Skin of body (tissue), 2 donors: ENCODE data around the gene CYP4F12. TPM values are rescaled to one million over a fixed set of nuclear protein-coding genes. Genes with fewer than 3 reads are reported as not detected.

Experiments used
- DNase-seq: peaks from one replicate; lab custom pipeline; 2025; lab: John Stamatoyannopoulos, UW
- total RNA-seq: library from RNA; depleted of rRNA; stranded (reverse); fragments of >200 nt; gene quantifications from one replicate; pipeline ENCODE4 v1.2.3, GENCODE V29; 2014

The CYP4F12 gene
- 8.1 TPM for total RNA-seq

- DNase-seq: peak; percentile 69
These were observed at the start of gene CYP4F12 for GRCh38 chr19:15672580-15673175. Gene CYP4F12, plus strand, starts transcription at chr19:15673087. Its CDS starts 443 bp downstream, at chr19:15673530.

GRCh38 chr19:15623711-15624318, 49.1 kb upstream of the CYP4F12 start:
- DNase-seq: no peak

- DNase-seq: no peak
These were observed 44.5 kb upstream of the CYP4F12 start for GRCh38 chr19:15628236-15629002.

- peak; percentile 3 for DNase-seq
These were observed 43.6 kb upstream of the CYP4F12 start for GRCh38 chr19:15629003-15629880.

- DNase-seq: no peak
These were observed 41.1 kb upstream of the CYP4F12 start for GRCh38 chr19:15631817-15632216.

- no peak for DNase-seq
These were observed 39.6 kb upstream of the CYP4F12 start for GRCh38 chr19:15633082-15633835.

- DNase-seq: no peak
These were observed 38.8 kb upstream of the CYP4F12 start for GRCh38 chr19:15634105-15634504.

- DNase-seq: no peak
These were observed 37.7 kb upstream of the CYP4F12 start for GRCh38 chr19:15635016-15635805.

- DNase-seq: no peak
These were observed 36.9 kb upstream of the CYP4F12 start for GRCh38 chr19:15636026-15636425.

- no peak for DNase-seq
These were observed 33.3 kb upstream of the CYP4F12 start for GRCh38 chr19:15639596-15639995.

- DNase-seq: no peak
These were observed 32.5 kb upstream of the CYP4F12 start, which contains the start of gene CYP4F3 for GRCh38 chr19:15640294-15640903. Gene CYP4F3, plus strand, starts transcription at chr19:15640897. Its CDS starts 519 bp downstream, at chr19:15641416.

- DNase-seq: no peak
These were observed 31.8 kb upstream of the CYP4F12 start for GRCh38 chr19:15640904-15641597.

GRCh38 chr19:15641901-15642491, 30.9 kb upstream of the CYP4F12 start:
- DNase-seq: no peak

GRCh38 chr19:15642807-15643206, 30.1 kb upstream of the CYP4F12 start:
- DNase-seq: no peak

- DNase-seq: no peak
These were observed 29.5 kb upstream of the CYP4F12 start for GRCh38 chr19:15643387-15643786.

GRCh38 chr19:15644066-15644741, 28.7 kb upstream of the CYP4F12 start:
- no peak for DNase-seq

GRCh38 chr19:15644816-15645215, 28.1 kb upstream of the CYP4F12 start:
- DNase-seq: no peak

GRCh38 chr19:15649526-15649925, 23.4 kb upstream of the CYP4F12 start:
- DNase-seq: no peak
